ENCODE data around the gene ITSN1.
"Not testable (repeated sequence)": the region's sequence is repeated elsewhere in the genome, so short reads cannot be mapped to it uniquely, and the experiment has no call there.

The ITSN1 gene

GRCh38 chr21:33642027-33642895 lies at the start of gene ITSN1:
Gene ITSN1, plus strand, starts transcription at chr21:33642501. Its CDS starts 76,328 bp downstream, at chr21:33718829.
- Mint-ChIP-seq H3K27ac (peak within 1 kb of the TSS; percentile 95), H3K4me1 (peaks cover 8 to 14% of the 10 kb centered on the region in 2 donors), H3K27me3 (peaks cover 16 to 18% of the 10 kb centered on the region in 2 donors), H3K9me3 (no peaks in the 10 kb centered on the region), H3K36me3 (peaks cover 1 to 4% of the 10 kb centered on the region in 2 donors), H3K4me3 (peak within 1 kb of the TSS; percentile 87 to 88)
- ATAC-seq (replicated peaks) = peak; percentile 88 to 91
- peak; percentile 98 for DNase-seq

DNA sequence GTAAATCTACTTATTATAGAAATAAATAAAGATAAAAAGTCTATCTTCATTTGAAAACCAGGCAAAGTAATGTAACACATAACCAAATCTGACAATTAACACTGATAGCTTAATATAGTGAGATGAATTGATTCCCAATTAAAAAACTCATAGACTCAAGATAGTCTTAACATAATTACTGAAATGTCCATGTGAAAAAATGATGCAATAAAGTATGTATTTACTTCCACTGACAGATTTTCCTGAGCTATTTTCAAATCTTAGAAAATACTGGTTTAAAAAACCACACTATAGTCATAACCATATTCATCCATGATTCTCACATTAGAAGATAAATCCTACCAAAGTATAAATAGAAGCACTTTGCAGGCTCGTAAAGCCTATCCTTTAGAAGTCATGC lies 44.2 kb upstream of the ITSN1 start:
- ATAC-seq (replicated peaks) = no peak
- Mint-ChIP-seq H3K4me3 (no peak overlapping the region), H3K4me1 (no peaks in the 10 kb centered on the region), H3K36me3 (peaks cover 8 to 30% of the 10 kb centered on the region in 2 donors), H3K9me3 (no peaks in the 10 kb centered on the region), H3K27me3 (no peaks in the 10 kb centered on the region), H3K27ac (no peak overlapping the region)
- no peak for DNase-seq

DNA sequence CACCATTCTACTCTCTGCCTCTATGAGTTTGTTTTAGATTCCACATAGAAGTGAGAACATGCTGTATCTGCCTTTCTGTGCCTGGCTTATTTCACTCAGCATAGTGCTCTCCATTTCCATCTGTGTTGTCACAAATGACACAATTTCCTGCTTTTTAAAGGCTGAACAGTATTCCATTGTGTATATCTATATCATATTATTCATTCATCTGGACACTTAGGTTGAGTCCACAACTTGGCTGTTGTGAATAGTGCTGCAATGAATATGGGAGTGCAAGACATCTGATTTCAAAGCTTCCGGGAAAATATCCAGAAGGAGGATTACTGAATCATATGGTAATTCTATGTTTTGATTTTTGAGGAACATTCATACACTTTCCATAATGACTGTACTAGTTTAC lies 33.7 kb upstream of the ITSN1 start:
- no peak for DNase-seq
- Mint-ChIP-seq H3K9me3 (no peaks in the 10 kb centered on the region), H3K27ac (no peak overlapping the region), H3K27me3 (no peaks in the 10 kb centered on the region), H3K36me3 (peaks cover 6 to 8% of the 10 kb centered on the region in 2 donors), H3K4me1 (no peaks in the 10 kb centered on the region), H3K4me3 (no peak overlapping the region)
- ATAC-seq (replicated peaks) = no peak

DNA sequence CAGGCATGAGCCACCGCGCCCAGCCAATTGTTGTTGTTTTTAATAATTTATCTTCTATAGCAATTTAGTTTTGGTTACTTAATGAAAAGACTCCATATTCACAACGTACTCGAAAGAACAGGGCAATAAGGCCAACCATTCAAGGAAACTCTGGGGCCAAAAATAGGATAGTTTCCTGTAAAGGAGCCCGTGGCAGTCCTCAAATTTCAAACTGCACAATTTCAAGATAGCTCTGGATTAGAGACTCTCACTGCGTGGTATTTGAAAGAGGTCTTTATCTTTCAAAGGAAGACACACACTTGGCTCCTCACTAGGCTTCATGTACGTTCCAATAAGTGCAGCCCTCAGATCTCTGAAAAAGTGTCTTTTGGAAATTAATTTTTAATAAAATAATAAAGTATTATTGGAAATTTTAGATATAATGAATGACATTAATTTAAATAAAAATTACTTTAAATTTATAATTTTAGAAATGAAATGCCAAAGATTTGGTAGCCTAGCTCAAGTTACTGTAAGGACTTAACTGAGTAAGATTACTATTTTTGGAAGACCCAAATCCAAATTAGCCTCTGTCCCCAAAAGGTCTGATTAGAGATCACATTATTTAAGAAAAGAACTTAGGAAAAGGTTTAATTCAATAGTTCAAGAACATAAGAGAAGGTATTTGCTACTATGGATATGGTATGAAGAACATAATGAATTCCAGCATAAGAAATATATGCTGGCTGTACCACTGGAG lies 31.1 kb upstream of the ITSN1 start:
- ATAC-seq (replicated peaks) (no peak), DNase-seq (no peak)
- Mint-ChIP-seq H3K36me3 (peaks cover 8 to 16% of the 10 kb centered on the region in 2 donors), H3K4me3 (no peak overlapping the region), H3K4me1 (no peaks in the 10 kb centered on the region), H3K27ac (no peak overlapping the region), H3K9me3 (no peaks in the 10 kb centered on the region), H3K27me3 (no peaks in the 10 kb centered on the region)

- H3K9me3 Mint-ChIP-seq; ATAC-seq (replicated peaks); DNase-seq; H3K4me1 Mint-ChIP-seq; H3K27ac Mint-ChIP-seq; H3K4me3 Mint-ChIP-seq; H3K27me3 Mint-ChIP-seq: not testable (repeated sequence)
- peaks cover 18 to 53% of the 10 kb centered on the region in 2 donors for H3K36me3 Mint-ChIP-seq
Observed at GRCh38 chr21:33617565-33617964, 24.7 kb upstream of the ITSN1 start.

- Mint-ChIP-seq H3K27me3 (no peaks in the 10 kb centered on the region), H3K4me3 (no peak overlapping the region), H3K4me1 (peaks cover 3 to 7% of the 10 kb centered on the region in 2 donors), H3K27ac (no peak overlapping the region), H3K9me3 (peaks cover 5 to 7% of the 10 kb centered on the region in 2 donors), H3K36me3 (peaks cover 17 to 51% of the 10 kb centered on the region in 2 donors)
- ATAC-seq (replicated peaks) (no peak), DNase-seq (no peak)
Observed at GRCh38 chr21:33618407-33618806, 23.9 kb upstream of the ITSN1 start.

DNA sequence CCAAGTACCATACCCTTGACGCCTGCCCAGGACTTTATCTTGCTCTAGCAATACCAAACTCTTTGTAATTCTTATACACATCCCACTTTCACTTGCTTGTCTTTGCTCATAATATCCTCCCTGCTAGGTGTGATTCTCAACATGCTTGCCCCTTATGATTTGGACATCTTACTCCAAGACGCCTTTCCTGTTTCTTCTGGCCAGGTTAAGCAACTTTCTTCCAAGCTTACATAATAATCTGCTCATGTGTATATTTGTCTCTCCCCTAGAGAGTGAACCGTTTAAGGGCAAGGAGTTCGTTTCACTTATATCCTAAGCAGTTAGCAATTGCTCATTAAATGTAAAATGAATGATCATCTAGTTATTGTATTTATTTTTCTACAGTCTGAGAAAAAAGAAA lies 22.6 kb upstream of the ITSN1 start:
- H3K36me3 Mint-ChIP-seq = peaks cover 18 to 48% of the 10 kb centered on the region in 2 donors
- no peak overlapping the region for H3K4me3 Mint-ChIP-seq
- peaks cover 3 to 7% of the 10 kb centered on the region in 2 donors for H3K4me1 Mint-ChIP-seq
- DNase-seq (no peak), ATAC-seq (replicated peaks) (no peak)
- no peak overlapping the region for H3K27ac Mint-ChIP-seq
- H3K9me3 Mint-ChIP-seq = peaks cover 5 to 7% of the 10 kb centered on the region in 2 donors
- no peaks in the 10 kb centered on the region for H3K27me3 Mint-ChIP-seq

- Mint-ChIP-seq H3K27ac (no peak overlapping the region), H3K9me3 (peaks cover 5 to 7% of the 10 kb centered on the region in 2 donors)
Observed at GRCh38 chr21:33622253-33622652, 20.0 kb upstream of the ITSN1 start.

GRCh38 chr21:33626151-33626550 lies 16.1 kb upstream of the ITSN1 start:
- H3K9me3 Mint-ChIP-seq; H3K4me1 Mint-ChIP-seq; ATAC-seq (replicated peaks); H3K27ac Mint-ChIP-seq; H3K27me3 Mint-ChIP-seq; DNase-seq; H3K4me3 Mint-ChIP-seq: not testable (repeated sequence)
- H3K36me3 Mint-ChIP-seq = peaks cover 9 to 18% of the 10 kb centered on the region in 2 donors

More at GRCh38 chr21:33622253-33622652, 20.0 kb upstream of the ITSN1 start:
- no peak overlapping the region for H3K4me3 Mint-ChIP-seq
- H3K27me3 Mint-ChIP-seq = no peaks in the 10 kb centered on the region
- peaks cover 13 to 32% of the 10 kb centered on the region in 2 donors for H3K36me3 Mint-ChIP-seq
- DNase-seq = no peak
- ATAC-seq (replicated peaks) = no peak
- peaks cover 3 to 6% of the 10 kb centered on the region in 2 donors for H3K4me1 Mint-ChIP-seq

- Mint-ChIP-seq H3K4me1 (peaks cover 5% of the 10 kb centered on the region in 2 donors), H3K4me3 (no peak overlapping the region), H3K9me3 (no peaks in the 10 kb centered on the region), H3K27ac (no peak overlapping the region), H3K27me3 (no peaks in the 10 kb centered on the region), H3K36me3 (peaks cover 12 to 21% of the 10 kb centered on the region in 2 donors)
- ATAC-seq (replicated peaks) = no peak
- no peak for DNase-seq
Observed at GRCh38 chr21:33634254-33634653, 8.0 kb upstream of the ITSN1 start.

DNA sequence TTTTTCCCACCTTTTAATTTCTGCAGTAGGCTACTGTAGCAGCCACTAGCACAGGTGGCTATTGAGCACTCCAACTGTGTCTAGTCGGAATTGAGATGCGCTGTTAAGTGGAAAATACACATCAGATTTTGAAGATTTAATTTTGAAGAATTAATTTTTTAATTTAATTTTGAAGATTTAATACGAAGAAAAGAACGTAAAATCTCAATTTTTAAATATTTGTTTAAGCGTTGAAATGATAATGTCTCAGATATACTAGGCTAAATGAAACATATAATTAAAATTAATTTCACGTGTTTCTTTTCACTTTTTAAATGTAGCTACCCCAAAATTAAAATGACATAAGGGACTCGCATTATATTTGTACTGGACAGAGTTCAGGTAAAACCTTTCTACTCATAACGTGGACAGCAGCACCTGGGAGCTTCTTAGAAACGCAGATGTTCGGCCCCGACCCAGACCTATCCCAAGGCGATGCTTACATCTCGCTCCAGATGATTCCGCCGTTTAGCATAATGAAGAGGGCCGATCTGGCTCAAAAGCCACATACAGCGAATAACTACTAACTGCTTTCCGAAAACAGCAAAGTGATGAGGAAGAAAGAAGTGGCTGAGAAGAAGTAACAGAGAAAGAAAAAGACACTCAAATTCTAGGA lies 1.5 kb upstream of the ITSN1 start:
- Mint-ChIP-seq H3K27me3 (peaks cover 16 to 18% of the 10 kb centered on the region in 2 donors), H3K4me3 (peak overlapping the region; percentile 87 to 88), H3K36me3 (peaks cover 5 to 10% of the 10 kb centered on the region in 2 donors), H3K27ac (peak overlapping the region; percentile 95), H3K9me3 (no peaks in the 10 kb centered on the region), H3K4me1 (peaks cover 10 to 19% of the 10 kb centered on the region in 2 donors)
- no peak for ATAC-seq (replicated peaks)
- DNase-seq = no peak

DNA sequence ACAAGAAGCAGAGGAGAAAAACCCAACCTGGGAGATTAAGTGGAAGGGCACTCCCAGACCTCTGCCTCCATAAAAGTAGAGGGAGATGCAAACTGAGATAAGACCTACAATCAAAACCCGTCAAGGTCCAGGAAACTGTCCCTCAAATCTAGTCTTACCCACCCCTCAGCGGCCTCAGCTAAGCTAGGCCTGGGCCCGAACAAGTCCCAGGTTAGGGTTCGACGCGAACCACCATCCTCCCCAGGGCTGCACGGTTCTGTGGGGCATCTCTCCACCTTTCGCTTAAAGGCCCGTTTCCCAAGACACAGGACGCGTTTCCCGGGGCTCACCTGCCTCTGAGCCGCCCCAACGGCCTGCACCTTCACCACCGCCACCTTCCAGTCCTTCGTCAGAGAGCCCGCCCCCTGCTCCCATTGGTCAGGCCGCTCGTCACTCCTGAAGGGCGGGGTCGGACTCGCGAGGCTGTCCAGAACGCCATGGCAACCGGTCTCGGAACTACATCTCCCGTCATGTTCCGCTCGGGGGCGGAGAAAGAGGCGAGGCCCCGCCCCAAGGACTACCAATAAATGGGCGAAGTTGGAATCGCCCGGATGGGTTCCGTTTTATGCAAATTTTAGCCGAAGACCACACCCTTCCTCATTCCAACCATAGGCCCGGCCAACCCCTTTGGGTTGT lies 812 bp upstream of the ITSN1 start, which contains the start of gene CRYZL1:
TSS of gene CRYZL1 (minus strand) at position 390 of the 675 bp plus-strand sequence. CDS start 10,190 bp downstream, outside the sequence.
- peaks cover 5 to 10% of the 10 kb centered on the region in 2 donors for H3K36me3 Mint-ChIP-seq
- peak within 1 kb of the TSS; percentile 95 for H3K27ac Mint-ChIP-seq
- peak; percentile 100 for DNase-seq
- no peaks in the 10 kb centered on the region for H3K9me3 Mint-ChIP-seq
- peaks cover 16 to 18% of the 10 kb centered on the region in 2 donors for H3K27me3 Mint-ChIP-seq
- H3K4me1 Mint-ChIP-seq = peaks cover 10 to 19% of the 10 kb centered on the region in 2 donors
- ATAC-seq (replicated peaks) = peak; percentile 83 to 87
- H3K4me3 Mint-ChIP-seq = peak within 1 kb of the TSS; percentile 87 to 88

GRCh38 chr21:33642896-33643657 lies 776 bp downstream of the ITSN1 start:
- Mint-ChIP-seq H3K4me3 (peak overlapping the region; percentile 83 to 88), H3K4me1 (peaks cover 8 to 14% of the 10 kb centered on the region in 2 donors), H3K36me3 (no peaks in the 10 kb centered on the region), H3K9me3 (no peaks in the 10 kb centered on the region), H3K27ac (no peak overlapping the region), H3K27me3 (peaks cover 16 to 18% of the 10 kb centered on the region in 2 donors)
- DNase-seq = peak; percentile 2
- no peak for ATAC-seq (replicated peaks)

All from stimulated activated naive B cell treated with anti-CD40 and anti-IgM and Interleukin-4, amounts not matched to agents 10 μg/mL and 1 μg/mL and 100 μg/mL, for 72 hours (primary cell).